D341Med (cell line): ENCODE results near the gene PATE1.
"Not testable (repeated sequence)": the region's sequence is repeated elsewhere in the genome, so short reads cannot be mapped to it uniquely, and the experiment has no call there.

Source experiments
- DNase-seq: peaks from one replicate; pipeline ENCODE4 v3.0.0; 2012; ENCODE audit warnings: low spot score

Gene PATE1, protein sequence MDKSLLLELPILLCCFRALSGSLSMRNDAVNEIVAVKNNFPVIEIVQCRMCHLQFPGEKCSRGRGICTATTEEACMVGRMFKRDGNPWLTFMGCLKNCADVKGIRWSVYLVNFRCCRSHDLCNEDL

DNA sequence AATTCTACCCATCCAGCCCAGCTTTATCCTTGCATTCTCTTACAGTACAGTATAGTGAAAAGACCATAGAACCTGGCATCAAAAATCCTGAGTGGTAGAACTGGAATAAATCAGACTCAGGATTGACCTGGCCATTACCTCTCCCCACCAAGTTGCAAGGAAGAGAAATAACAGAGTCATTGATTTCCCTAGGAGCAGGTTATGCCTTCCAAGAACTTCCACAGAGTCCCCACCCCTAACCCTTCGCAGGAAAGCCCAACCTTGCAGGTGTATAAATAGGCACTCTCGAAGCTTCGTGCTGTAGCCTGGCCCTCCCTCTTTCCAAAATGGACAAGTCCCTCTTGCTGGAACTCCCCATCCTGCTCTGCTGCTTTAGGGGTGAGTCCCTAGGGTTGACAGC is at the start of gene PATE1:
PATE1 (plus strand) TSS at position 301 of the 400 bp plus-strand sequence; CDS start at position 327, 26 bp downstream.
- DNase-seq = no peak

DNA sequence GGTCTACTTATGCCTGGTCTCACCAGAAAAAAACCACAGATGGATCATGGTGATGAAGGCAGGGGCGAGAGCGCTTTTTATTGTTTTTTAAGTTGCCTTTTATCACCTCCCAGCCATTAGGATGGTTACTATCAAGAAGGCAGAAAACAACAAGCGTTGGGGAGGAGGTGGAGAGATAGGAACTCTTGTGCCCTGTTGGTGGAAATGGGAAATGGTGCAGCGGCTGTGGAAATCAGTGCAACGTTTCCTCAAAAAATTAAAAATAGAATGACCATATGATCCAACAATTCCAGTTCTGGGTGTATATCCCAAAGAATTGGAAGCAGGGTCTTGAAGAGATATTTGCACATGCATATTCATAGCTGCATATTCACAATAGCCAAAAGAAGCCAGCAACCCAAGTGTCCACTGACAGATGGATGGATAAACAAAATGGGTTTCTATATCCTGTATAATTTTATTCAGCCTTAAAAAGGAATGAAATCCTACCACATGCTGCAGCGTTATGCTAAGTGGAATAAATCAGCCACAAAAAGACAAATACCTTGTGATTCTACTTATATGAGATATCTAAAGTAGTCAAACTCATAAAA is 45.0 kb upstream of the PATE1 start:
- DNase-seq = no peak

DNA sequence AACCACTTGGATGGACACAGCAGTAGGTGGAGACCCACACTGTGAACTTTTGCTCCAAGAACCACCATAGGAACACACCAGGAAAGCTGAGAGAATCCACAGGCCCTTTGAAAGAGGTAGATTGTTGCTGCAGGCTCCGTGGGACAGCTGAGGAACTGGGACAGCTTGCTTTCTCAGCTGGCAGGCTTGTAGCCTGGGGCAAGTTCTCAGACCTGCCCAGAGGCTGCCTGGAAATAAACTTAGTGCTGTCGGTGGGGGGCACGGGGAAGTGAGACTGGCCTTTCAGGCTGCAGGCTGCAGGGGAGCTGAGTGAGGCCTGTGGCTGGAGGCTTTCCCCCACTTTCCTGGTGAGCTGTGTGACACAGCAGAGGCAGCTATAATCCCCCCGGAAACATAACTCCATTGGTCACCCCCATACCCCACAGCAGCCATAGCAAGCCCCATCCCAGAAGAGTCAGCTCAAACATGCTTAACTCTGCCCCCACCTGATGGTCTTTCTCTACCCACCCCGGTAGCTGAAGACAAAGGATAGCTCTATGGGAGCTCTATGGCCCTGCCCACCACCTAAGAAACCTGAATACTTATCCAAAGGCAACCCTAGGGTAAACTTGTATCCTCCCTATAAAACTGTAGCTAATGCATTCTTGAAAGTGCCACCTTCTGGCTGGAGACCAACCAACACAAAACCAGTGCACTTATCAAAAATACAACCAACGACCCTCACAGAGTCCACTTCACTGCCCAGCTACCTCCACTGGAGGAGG is 44.0 kb upstream of the PATE1 start:
- DNase-seq = no peak

- not testable (repeated sequence) for DNase-seq
These were observed 41.4 kb upstream of the PATE1 start for GRCh38 chr11:125704686-125705085.

DNA sequence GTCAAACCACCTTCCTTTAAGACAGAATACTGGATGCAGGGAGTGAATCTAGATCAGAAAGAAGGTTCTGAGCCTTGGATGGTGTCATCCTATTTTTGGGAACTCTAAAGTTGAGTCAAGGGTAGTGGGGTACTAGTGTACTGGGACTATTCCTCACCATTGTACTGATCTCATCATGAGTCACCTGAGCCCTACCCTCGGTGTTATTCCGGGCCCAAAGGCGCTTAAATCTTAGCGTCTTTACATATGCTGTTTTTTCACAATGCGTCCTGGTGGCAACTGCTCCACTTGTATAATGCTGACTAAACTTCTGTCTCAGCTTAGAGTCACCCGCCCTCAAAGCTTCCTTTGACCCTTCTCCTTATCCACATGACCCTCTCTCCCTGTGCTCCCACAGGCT is 25.3 kb upstream of the PATE1 start:
- DNase-seq = no peak

- DNase-seq = peak; percentile 35
These were observed 22.0 kb upstream of the PATE1 start for GRCh38 chr11:125724125-125724524.

DNA sequence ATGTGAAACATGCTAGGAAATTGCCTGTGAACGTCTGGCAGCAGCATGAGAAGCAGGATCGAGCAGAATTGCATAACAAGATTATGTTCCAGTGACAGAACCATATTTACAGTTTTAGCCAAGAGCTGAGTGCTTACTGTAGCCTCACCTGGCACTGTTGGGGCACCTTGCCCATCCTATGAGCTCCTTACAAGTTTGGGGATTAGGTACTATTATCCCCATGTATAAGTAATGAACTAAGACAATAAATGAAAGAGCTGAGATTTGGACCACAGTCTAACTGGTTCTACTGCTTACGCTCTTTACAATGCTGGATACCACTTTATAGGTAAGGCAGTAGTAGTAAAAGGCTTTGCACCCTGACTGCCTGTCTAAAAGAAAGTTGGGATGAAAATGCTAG is 17.1 kb upstream of the PATE1 start:
- DNase-seq = no peak

DNA sequence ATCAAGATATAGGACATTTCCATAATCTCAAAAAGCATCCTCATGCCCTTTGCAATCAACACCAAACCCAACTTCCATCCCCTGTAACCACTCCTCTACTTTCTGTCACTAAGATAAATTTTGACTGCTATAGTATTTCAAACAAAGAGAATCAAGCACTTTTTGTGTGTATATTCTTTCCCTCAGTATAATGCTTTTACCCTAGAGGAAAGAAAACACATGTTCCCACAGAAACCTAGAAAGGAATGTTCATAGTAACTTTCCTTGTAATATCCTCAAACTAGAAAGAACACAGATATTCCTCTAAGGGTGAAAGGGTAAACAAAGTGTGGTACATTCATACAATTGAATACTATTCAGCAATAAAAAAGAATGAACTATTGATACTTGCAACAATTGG is 5.5 kb upstream of the PATE1 start:
- DNase-seq = no peak

DNA sequence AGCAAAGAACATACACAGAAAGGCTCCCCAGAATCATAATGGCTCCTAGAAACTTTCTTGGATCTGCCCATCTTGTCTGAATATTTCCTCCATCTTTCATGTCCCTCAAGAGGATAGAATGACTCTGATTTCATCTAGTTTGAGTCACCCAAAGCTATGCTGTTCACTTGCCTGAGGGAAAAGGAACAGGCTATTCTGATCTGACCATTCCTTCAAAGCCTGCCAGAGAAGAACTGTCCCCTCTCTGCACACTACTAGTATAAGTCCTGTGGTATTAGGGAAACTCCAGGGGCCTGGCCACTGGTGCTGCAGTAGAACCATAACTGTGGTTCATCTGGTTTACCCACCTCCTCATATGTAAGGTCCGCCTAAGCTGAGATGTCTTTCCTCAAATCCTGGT is 2.4 kb upstream of the PATE1 start:
- DNase-seq = no peak

GRCh38 chr11:125750629-125751028 is 4.5 kb downstream of the PATE1 start:
- DNase-seq = no peak

DNA sequence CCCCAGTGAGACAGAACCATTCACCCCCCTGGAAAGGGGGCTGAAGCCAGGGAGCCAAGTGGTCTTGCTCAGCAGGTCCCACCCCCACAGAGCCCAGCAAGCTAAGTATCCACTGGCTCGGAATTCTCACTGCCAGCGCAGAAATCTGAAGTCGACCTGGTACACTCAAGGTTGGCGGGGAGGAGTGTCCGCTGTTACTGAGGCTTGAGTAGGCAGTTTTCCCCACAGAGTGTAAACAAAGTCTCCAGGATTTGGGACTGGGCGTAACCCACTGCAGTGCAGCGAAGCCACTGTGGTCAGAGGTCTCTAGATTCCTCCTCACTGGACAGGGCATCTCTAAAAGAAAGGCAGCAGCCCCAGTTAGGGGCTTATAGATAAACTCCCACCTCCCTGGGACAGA is 10.0 kb downstream of the PATE1 start:
- DNase-seq = no peak

- no peak for DNase-seq
These were observed 16.4 kb downstream of the PATE1 start for GRCh38 chr11:125762445-125762844.

GRCh38 chr11:125763483-125763882 is 17.4 kb downstream of the PATE1 start:
- DNase-seq = no peak

GRCh38 chr11:125766251-125766650 is 20.2 kb downstream of the PATE1 start:
- DNase-seq = no peak

DNA sequence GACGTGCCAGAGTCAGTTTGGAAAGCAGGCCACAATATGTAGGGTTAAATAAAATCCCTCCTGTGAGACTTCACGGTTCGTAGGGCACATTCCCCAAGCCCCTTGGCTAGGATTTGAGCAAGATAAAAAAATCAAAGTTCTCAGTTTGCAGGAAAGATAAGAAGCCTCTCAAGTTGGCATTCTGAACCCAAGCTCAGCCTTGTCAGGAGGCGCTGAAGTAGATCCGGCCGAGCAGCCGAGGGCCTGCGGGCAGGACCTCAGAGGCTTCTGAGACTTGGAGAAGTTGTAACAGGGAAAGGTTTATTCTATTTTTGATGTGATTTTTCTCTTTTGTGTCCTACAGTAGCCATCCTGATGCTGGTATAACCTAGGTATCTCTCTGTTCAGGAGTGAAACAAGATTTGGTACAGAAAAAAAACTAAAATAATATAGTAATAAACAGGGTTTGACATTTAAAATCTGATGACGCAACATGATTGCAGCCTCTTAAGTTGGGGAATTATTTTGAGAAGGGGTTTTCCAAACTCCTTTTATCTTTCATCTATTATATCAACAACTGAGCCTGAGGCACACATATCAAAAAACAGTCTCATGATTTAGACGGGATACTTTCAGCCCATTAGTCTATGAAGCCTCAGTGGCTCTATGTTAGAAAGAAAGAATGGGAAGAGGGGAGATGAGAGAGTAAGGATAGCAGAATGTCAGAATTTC is 22.4 kb downstream of the PATE1 start:
- no peak for DNase-seq

DNA sequence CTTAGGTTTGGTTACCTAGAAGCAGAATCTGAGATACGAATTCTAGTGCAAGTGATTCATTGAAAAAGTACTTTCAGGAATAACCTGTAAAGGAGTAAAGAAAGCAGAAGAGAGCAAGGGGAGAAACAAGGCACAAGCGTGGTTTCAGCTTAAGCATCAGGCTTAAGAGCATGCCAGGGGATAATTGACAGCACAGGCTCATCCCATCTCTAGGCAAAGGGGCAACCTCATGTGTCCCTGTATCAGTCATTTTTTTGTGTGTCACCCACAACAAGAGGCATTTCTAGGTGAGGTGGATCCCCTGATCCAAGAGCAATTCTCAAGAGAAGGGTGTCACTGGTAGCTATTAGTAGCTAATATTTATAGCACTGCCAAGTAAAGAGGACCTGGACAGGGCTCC is 24.5 kb downstream of the PATE1 start:
- DNase-seq = no peak

GRCh38 chr11:125772834-125773505 is 26.9 kb downstream of the PATE1 start:
- DNase-seq = no peak

DNA sequence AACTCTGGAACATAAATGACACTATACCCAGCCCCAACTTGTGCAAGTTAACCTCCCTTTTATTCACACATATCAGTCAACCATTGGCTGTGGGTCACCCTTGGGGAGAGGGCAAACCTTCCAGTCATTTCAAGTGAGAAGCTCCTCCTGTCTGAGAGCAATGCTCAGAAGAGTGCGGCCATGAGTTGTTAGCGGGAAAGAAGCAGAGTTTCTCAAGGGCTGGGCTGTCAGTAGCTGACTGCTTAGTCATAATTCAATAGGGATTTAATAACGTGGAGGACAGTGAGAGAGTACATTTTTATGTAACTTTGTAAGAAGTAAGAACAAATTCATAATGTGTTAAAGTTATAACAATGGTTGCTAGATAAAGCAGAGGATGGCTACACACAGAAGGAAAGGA is 27.4 kb downstream of the PATE1 start:
- DNase-seq = no peak

- no peak for DNase-seq
These were observed 31.2 kb downstream of the PATE1 start for GRCh38 chr11:125777309-125777708.

DNA sequence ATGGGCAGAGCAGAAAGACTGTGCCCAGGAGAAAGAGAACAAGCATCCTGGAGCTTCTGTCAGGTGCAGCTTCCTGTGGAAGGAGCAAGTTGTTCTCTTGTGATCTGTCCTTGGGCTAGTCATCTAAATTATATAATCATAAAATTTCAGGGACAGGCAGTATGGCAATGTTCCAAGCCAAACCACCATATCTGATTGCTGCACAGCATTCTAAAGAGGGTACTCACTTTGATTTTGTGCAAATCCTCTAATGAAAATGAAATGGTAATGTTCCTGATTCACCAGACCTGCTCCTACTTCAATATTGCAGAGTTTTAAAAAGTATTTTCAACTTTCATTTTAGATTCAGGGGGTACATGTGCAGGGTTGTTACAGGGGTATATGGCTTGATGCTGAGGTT is 32.6 kb downstream of the PATE1 start, which contains the start of gene PATE2:
PATE2 (minus strand) TSS at position 101 of the 400 bp plus-strand sequence; CDS start at position 46, 55 bp downstream.
- DNase-seq = no peak

DNA sequence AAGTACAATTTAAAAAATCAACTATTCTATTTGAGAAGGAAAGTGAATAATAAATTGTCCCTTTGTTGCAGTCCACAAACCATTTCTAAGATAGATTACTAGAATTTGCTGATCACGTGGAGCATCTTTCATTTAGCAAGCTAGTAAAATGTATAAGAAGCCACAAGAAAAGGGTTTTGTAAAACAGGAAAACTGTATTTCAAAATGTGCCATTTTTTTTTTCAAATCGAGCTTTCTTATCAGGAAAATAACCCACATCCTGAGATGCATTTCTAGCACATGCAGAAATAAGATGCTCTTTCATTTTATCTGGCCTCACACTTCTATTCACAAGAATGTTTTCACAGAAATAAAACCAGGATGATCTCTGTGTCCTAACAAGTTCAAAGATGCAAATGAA is 38.6 kb downstream of the PATE1 start:
- DNase-seq = no peak

DNA sequence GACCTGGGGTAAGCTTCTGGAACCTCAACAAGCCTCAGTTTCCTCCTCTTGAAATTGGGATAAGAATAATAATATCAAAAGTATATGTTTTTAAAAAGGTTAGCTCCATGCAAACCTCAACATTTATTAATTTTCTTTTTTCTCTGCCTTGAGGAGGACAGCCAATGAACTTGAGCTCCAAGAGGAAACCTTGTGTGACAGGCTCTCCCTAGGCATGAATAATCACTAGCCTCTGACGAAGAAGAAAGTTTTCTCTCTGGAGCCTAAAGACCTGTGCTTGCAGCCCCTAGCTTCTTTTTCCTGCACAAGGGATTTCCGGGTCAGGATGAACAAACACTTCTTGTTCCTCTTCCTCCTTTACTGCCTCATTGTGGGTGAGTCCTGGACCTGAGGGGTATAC is 41.7 kb downstream of the PATE1 start, which contains the start of gene PATE3:
PATE3 (plus strand) TSS at position 301 of the 400 bp plus-strand sequence; CDS start at position 326, 25 bp downstream.
- DNase-seq = no peak
